ENCODE results near the gene WFDC1. TPM values are rescaled to one million over a fixed set of nuclear protein-coding genes. Genes with fewer than 3 reads are reported as not detected.

The WFDC1 gene
- polyA plus RNA-seq, 1 experiment = 19.9 TPM

DNA sequence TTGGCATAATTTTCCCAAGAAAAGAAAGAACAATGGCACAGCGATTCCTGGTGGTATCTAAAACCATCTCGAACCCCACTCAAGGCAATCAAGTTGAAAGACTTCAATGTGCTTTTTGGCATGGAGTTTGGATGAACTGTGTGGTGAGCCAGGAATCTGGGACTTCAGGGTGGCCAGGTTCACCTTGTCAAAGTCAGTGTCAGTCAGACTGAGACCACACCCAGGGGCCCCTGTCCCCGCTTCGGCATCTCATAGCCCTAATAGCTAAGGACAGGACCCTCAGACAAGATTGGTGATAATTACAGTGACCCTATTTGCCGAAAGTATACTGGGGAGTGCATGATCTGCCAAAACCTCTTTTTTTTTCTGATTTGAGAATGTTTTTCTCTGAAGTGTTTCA is 25.8 kb downstream of the WFDC1 start:
- POLR2A ChIA-PET = no interaction called here
- no peak overlapping the region for H3K4me3 ChIP-seq (ENCODE audit: low read depth, low read length)
- peaks cover 11% of the 10 kb centered on the region for H3K9me3 ChIP-seq (ENCODE audit: control insufficient read depth, insufficient read depth, low read length)
- H3K27ac ChIP-seq (ENCODE audit: low read depth, low read length) = no peak overlapping the region
- DNase-seq (ENCODE audit: low read depth, low spot score) = no peak
- CTCF ChIA-PET = no interaction called here
- TF ChIP-seq, protein P1, sequence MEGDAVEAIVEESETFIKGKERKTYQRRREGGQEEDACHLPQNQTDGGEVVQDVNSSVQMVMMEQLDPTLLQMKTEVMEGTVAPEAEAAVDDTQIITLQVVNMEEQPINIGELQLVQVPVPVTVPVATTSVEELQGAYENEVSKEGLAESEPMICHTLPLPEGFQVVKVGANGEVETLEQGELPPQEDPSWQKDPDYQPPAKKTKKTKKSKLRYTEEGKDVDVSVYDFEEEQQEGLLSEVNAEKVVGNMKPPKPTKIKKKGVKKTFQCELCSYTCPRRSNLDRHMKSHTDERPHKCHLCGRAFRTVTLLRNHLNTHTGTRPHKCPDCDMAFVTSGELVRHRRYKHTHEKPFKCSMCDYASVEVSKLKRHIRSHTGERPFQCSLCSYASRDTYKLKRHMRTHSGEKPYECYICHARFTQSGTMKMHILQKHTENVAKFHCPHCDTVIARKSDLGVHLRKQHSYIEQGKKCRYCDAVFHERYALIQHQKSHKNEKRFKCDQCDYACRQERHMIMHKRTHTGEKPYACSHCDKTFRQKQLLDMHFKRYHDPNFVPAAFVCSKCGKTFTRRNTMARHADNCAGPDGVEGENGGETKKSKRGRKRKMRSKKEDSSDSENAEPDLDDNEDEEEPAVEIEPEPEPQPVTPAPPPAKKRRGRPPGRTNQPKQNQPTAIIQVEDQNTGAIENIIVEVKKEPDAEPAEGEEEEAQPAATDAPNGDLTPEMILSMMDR (IDR thresholded peaks at IDR 0.05; ENCODE audit: low read depth, low read length) = no peak
- peaks cover 9% of the 10 kb centered on the region for H3K27me3 ChIP-seq (ENCODE audit: control insufficient read depth, insufficient read depth, low read length)

DNA sequence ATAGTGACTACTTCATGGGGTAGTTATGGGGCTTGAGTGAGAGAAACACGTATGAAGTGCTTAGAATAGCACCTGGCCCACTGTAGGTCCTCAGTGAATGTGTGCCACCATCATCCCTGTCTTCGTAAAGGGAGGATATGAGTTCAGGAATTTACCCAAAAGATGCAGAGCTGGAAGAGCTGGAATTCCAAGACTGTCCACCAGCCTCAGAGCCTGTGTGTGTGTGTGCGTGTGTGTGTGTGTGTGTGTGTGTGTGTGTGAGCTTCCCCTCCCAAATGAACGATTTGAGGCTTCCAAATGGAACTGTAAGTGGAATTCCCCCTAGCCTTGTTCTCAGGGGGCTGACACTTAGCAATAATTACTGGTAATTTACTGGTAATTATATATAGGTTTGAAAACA is 27.3 kb downstream of the WFDC1 start:
- CTCF ChIA-PET = interaction anchor here (1.0 to 2.7 kb wide), 2 partner anchors 14 to 162 kb away, joined by 3 to 15 read pairs; no protein-coding TSS in a partner anchor
- Histone ChIP-seq H3K9me3 (ENCODE audit: control insufficient read depth, insufficient read depth, low read length) (peaks cover 11% of the 10 kb centered on the region), H3K27me3 (ENCODE audit: control insufficient read depth, insufficient read depth, low read length) (peaks cover 9% of the 10 kb centered on the region), H3K4me3 (ENCODE audit: low read depth, low read length) (no peak overlapping the region), H3K27ac (ENCODE audit: low read depth, low read length) (no peak overlapping the region)
- POLR2A ChIA-PET = no interaction called here
- TF ChIP-seq, protein P1 (IDR thresholded peaks at IDR 0.05; ENCODE audit: low read depth, low read length) = no peak
- no peak for DNase-seq (ENCODE audit: low read depth, low spot score)

DNA sequence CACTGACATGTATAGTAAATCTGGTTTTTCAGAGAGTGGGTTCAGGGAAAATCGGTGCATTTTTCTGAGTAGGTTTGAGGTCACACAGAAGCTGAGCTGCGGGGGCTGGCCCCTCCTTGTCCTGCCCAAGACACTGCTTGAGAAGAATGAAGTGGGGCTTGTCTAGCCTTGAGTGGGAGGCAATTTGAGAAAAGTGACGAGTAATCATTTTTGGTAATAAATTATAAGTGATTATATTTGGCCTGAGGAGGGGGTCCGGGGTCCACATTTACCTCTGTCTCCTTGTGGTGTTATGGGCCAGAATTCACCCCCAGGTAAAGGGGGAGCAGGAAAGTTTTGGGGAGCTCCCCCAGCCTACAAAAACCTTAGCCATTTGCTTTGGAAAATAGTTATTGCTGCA is 28.1 kb downstream of the WFDC1 start:
- POLR2A ChIA-PET = no interaction called here
- CTCF ChIA-PET = interaction anchor here (2.7 kb wide), 1 partner anchor 15 kb away, joined by 15 read pairs; no protein-coding TSS in a partner anchor
- H3K27me3 ChIP-seq (ENCODE audit: control insufficient read depth, insufficient read depth, low read length) = peaks cover 9% of the 10 kb centered on the region

DNA sequence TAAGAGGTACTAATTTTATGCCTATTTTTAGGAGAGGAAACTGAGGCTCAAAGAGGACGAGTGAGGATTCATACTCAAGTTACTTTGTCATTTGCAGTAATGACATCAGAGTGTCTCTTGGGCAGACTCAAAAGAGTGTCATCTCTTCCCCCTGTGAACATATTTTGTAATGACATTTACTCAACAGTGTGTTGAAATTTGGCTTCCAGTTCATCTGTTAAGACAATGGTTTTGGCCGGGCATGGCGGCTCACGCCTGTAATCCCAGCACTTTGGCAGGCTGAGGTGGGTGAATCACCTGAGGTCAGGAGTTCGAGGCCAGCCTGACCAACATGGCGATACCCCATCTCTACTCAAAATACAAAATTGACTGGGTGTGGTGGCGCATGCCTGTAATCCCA is 28.9 kb downstream of the WFDC1 start:
- ChIA-PET CTCF (interaction anchor here (2.7 kb wide), 1 partner anchor 16 kb away, joined by 15 read pairs; no protein-coding TSS in a partner anchor), POLR2A (no interaction called here)
- Histone ChIP-seq H3K9me3 (ENCODE audit: control insufficient read depth, insufficient read depth, low read length) (peaks cover under 1% of the 10 kb centered on the region; the same call in 1 of the 2 replicates), H3K27me3 (ENCODE audit: control insufficient read depth, insufficient read depth, low read length) (peaks cover 9% of the 10 kb centered on the region), H3K4me3 (ENCODE audit: low read depth, low read length) (no peak overlapping the region), H3K27ac (ENCODE audit: low read depth, low read length) (no peak overlapping the region)
- no peak for DNase-seq (ENCODE audit: low read depth, low spot score)
- TF ChIP-seq, protein P1 (IDR thresholded peaks at IDR 0.05; ENCODE audit: low read depth, low read length) = no peak

More for the DNA sequence above, 28.1 kb downstream of the WFDC1 start:
- Histone ChIP-seq H3K4me3 (ENCODE audit: low read depth, low read length) (no peak overlapping the region), H3K9me3 (ENCODE audit: control insufficient read depth, insufficient read depth, low read length) (peaks cover 9% of the 10 kb centered on the region), H3K27ac (ENCODE audit: low read depth, low read length) (no peak overlapping the region)
- DNase-seq (ENCODE audit: low read depth, low spot score) = no peak
- TF ChIP-seq, protein P1 (IDR thresholded peaks at IDR 0.05; ENCODE audit: low read depth, low read length) = no peak

DNA sequence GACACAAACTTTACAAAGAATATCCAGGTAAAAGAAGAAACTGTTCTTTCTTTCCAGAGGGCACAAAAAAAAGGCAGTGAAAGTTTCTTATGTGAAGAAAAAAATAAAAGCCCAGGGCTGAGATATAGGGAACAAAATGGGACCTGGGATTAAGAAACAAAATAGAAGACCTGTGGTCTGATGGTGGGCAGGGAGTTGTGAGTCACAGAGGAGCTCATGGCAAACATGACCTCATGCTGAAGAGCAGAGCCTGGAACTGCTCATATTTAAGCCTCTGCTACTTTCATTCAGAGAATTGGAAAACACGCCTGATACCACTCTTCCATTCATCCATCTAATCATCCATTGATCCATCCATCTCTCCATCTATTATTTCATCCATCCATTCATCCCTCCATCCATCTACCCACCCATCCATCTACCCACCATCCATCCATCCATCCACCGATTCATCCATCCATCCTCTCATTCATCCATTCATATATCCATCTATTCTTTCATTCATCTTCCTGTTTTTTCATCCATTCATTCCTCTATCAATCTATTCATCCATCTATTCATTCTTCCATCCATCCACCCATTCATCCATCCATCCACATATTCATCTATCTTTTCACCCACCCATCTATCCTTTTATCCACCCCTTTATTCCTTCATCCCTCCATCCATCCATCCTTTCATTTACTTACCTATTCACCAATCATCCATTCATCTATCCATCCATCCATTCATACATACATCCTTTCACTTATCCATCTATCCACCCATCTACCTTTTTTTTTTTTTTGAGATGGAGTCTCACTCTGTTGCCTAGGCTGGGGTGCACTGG is 30.0 kb downstream of the WFDC1 start:
- DNase-seq (ENCODE audit: low read depth, low spot score) = no peak
- POLR2A ChIA-PET = no interaction called here
- CTCF ChIA-PET = no interaction called here

More for the DNA sequence above, 30.0 kb downstream of the WFDC1 start:
- TF ChIP-seq, protein P1 (IDR thresholded peaks at IDR 0.05; ENCODE audit: low read depth, low read length) = no peak
- no peak overlapping the region for H3K4me3 ChIP-seq (ENCODE audit: low read depth, low read length)
- H3K27me3 ChIP-seq (ENCODE audit: control insufficient read depth, insufficient read depth, low read length) = peaks cover 9% of the 10 kb centered on the region
- H3K27ac ChIP-seq (ENCODE audit: low read depth, low read length) = no peak overlapping the region
- H3K9me3 ChIP-seq (ENCODE audit: control insufficient read depth, insufficient read depth, low read length) = no peaks in the 10 kb centered on the region

Data from AG04450 (cell line).